HG03565 (cell line): ENCODE data around the gene GAS6.

Experiments
- ATAC-seq: cut with Tn5 transposase; IDR thresholded peaks from one replicate; pipeline ENCODE4 v1.9.1; 2021; ENCODE audit warnings: mild to moderate bottlenecking, moderate library complexity; ENCODE audit not compliant: unreplicated experiment

GAS6 gene

DNA sequence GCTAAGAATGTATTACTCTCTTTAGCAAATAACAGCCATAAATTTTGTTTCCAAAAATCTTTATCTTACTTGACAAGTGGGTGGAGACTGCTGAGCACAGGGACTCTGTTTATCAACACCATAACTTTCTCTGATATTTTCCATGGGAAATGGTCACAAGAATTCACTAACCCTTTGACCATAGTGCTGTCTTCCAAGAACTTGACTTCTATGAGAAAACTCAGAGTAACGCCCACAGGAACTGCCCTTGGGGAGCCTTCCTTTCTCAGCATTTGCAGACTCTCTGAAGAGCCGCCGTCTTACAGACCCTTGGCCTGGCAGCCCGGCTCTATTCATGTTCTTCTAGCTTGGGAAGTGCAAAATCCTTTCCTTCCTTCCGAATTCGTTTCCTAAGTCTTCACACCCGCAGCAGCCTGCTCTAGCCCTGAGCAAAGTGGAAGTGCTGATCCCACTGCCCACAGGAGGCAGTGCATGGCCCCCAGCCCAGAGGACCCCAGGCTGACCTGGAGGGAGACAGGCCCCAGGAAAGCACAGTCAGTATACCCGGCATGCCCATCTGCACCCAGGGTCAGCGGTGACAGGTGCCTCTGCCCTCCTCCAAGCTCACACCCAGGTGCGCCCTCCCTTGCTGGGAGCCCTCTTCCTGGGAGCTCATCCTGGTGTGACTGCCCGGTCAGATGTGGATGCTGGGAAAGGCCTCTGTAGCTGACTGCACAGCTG lies 10.2 kb downstream of the GAS6 start:
- no peak for ATAC-seq

DNA sequence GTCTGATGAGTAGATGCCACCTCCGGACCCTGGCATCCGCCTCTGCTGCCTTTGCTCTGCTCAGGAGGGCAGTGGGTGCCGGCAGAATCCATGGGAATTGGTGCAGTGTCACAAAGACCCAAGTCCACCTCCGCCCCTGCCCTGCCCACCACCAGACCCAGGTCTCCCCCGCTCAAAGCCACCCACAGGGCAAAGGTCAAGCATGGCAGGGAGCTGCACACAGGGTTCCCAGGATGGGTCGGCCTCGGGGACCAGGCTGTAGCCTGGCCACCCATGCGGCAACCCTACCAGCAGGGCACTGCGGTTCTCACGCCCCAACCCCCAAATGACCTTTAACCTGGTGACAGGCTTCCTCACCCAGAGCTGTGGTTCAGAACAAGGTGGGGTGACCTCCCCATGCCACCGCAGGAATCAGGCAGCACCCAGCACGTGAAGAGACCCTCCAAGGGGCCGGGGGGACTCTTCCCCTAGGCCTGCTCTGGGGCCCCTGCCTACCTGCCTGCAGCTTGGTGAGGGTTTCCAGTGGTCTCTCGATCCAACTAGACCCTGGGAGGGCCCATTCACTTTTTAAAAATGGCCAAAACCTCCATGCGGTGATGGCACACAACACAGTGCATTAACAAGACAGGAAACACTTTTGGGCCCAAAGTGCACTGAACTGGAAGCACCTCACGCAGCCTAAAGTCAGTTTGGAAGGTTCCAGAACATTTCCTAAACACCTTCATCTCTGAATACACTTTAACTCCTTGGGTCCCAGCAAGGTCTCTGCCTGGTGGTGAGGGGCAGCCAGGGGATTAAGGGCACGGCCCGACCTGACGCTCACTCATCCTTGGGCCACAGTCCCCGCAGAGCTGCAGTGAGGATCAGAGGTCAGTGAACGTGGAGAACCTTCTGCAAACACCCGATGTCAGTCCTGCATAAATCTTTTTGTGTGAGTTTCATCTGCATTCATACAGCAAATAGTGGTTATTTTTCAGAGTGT lies 11.0 kb downstream of the GAS6 start:
- ATAC-seq: no peak

DNA sequence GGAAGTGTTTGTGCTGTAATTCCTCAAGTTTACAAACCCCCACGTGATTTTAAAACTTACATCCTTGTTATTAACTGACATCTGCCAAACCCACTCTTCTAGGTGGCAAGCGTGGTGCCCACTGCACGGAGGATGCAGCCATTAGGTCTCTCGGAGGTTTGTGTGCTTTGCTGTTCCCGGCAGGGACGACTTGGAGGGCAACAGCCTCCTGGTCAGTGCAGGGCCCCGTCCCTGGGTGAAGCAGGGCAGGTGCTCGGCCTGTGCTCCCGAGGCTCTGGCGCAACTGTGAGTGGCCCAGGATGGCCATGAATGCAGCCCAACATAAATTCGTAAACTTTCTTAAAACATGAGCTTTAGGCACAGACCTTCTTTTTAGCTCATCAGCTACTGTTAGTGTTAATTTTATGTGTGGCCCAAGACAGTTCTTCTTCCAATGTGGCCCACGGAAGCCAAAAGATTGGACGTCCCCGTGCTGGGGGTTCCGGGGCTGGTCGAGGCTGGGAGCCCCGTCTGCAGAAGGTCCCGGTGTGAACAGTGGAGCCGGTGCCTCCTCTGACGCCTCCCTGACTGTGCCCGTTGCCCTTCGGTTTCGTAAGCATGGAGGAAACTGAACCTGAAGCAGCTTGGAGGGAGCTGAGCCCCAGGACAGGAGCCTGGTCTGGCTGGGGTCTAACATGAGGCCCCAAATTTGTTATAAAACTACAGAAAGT lies 11.9 kb downstream of the GAS6 start:
- no peak for ATAC-seq

DNA sequence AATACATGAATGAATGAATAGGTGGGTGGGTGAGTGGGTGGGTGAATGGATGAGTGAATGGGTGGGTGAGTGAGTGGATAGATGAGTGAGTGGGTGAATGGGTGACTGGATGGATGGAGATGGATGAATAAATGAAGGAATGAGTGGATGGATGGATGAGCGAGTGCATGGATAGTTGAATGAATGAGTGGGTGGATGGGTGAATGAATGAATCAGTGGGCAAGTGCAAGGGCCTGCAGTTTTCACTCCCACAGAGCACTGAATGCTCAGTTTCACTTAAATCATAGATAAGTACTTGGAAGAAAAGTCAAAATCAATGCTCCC lies 12.4 kb downstream of the GAS6 start:
- ATAC-seq: no peak

DNA sequence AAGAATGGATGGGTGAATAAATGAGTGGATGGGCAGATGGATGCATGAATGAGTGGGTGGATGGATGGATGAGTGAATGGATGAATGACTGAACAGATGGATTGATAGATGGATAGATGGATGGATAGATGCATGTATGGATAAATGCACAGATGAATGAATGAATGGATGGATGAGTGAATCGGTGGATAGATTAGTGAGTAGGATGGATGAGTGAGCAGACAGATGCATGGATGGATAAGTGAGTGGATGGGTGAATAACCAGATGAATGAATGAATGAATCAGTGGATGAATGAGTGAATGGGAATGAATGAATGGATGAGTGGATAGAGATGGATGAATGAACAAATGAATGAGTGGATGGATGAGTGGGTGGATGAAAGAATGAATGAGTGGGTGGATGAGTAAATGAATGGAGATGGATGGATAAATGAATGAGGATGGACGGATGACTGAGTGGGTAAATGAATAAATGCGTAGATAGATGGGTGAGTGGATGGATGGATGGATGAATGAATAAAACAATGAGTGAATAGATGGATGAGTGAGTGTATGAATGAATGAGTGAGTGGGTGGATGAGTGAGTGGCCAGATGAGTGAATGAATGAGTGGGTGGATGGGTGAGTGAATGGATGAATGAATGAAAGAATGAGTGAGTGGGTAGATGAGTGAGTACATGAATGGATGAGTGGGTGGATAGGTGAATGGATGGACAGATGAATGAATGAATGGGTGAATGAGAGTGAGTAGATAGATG lies 13.0 kb downstream of the GAS6 start:
- ATAC-seq: no peak

DNA sequence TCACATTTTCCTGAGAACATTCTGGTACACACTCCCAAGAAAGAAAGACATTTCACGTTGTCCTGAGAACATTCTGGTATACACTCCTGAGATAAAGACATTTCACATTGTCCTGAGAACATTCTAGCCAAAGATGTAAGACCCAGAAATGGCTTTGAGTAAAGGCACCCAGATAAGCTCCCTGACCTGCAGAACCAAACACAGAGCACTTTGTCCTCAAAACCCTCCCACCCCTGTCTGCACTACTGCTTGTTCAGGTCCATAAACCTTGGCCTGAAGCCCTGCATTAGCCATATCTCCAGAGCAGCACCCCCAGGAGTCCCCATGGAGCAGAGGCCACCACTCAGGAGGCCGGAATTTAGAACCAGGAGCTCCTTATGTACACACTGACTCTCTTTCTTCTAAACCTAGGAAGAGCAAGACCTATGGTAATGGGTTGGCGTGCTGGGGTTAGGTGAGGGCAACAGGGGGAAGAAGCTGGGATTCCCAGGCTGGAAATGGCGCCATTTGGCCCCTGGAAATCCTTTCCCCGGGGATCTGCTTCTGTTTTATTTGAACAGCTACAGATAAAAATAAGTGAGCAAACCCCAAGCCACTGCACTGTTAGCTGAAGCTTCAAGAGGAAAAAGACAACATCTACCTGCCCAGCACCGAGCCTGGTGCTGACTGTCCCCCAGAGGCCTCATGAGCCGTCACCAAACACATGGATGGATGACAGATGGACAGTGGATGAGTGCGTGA lies 13.7 kb downstream of the GAS6 start:
- ATAC-seq: no peak

DNA sequence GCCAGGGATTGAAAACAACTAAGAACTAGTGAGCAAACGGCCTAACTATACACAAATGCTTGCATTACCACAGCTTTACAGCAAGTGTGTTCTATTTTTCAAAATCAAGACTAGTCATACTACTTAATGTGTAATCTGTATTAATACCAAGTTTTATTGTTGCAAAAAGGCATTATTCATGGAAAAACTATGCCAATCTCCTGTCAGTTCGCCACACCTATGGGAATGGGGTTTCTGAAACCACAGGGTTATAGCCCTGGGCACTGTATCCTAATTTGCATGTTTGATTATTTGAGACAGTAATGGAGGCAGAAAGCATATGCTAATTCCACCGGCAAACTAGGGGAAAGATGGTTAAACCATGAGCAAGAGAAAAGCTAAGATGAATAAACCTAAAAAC lies 14.3 kb downstream of the GAS6 start:
- no peak for ATAC-seq

DNA sequence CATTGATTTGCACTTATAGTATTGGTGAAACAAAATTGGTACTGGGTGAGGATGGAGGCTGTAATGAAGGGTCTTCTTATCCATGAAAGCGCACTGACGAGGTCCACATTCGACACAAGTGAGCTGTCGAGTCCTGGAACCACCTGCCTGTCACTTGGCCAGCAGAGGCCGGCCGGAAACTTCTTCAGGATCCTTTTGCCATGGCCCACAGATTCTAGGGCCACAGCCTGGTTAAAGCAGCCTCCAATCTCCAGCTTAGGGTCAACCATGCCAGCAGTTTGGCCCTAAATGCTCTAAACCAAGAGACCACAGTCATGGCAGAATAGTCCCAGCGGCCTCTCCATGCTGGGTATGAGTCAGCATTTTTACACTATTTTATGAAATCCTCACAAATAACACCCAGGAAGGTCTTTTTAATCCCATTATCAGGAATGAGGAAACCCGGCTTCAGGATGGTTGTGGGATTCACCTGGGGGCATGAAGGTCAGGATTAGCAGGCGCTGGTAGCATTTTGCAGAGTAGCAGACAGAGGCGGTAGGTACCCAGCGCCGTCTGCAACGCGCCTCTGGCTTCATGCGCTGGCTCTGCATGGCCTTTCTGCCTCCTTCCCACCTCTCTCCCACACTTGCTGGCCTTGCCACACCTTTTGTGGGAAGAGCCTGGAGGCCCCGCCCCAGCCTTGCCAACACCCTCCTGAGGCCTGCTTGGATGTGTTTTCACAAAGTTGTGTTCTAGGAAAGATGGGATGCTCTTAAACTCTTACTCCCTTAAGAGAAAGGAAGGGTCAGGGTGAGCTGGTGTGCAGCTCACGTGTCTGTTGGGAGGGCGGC lies 15.2 kb downstream of the GAS6 start:
- ATAC-seq: no peak

DNA sequence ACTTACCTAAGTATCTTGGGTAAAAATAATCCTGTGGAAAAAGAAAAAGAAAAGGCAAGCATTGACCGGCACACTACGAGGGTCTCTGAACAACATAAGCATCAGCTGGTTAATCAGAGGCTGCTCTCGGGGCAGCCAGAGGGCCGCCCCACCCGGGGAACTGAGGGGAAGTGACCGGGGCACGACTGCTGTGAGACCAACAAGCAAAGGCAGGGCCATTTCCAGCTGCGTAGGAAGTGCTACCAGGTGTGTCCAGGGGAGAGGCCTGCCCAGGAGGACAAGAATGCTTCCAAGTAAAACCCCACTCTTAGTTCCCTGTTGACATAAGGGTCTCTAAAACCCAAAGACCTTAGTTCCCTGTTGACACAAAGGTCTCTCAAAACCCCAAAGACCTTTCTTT lies 15.9 kb downstream of the GAS6 start:
- ATAC-seq: no peak

DNA sequence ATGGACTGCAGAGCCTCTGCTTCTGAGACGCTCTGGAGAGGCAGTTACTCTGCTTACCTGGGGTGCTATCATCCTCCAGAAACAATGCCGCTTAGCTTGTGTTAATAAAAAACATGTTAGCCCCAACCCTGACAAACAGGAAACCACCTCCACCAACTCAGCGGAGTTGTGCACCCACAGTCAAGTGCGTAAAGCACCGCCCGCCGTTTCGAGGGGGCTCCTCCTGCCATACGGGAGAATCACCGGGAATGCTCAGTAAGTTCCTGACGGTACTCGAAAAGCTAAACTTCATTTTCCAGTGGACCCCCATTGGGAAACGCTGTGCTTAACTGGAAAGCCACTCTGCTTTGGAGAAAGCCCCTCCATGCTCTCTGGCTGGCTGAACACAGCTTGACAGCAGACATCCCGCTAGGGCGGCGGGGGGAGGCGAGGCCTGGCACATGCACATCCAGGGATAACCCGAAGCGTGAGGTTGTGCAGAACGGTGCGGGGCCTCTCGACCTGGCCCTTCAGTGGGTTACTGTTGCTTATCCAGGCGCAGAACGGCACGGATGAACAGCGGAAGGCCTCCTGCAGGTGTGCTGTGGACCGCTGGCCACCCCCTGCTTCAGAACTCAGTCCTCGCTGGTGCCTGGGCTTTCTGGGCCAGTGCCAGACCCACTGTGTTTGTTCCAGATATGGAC lies 17.1 kb downstream of the GAS6 start:
- no peak for ATAC-seq

DNA sequence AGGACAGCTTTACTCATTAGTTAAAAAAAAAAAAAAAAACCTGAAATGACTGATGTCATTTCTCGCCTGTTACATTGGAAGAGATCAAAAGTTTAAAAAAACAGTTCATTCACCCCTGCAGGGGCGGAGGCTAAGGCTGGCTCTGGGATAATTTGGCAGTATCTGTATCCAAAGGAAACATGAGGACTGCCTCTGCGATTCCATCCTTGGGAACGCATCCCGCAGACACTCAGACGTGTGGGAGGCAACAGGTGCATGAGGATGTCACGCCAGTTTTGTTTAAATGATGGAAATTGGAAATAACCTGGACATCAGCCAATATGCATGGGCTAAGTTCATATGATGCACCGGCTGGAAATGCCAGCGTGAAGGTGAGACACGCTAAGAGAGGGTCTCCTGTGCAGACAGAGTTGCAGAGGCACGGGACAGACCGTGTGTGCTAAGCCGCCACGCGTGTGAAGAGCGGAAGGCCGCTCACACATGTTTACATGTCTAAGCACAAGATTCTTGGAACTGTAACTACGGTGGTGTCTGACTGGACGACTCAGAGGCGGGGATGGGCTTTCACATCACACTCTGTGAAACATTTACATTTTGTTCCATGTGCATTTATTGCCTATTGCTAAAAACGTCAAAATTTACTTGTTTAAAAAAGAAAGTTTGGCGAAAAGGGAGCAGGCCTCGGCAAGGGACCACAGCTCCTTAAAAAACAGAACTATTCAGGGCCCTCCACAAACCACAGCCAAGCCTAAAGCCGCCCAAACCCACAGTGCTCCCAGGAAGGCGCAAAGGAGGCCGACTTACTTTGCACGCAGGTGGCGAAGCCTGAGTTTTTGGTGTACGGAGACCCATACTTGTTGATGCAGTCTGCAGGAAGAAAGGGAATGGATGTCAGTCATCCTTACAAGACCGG lies 17.9 kb downstream of the GAS6 start:
- no peak for ATAC-seq

DNA sequence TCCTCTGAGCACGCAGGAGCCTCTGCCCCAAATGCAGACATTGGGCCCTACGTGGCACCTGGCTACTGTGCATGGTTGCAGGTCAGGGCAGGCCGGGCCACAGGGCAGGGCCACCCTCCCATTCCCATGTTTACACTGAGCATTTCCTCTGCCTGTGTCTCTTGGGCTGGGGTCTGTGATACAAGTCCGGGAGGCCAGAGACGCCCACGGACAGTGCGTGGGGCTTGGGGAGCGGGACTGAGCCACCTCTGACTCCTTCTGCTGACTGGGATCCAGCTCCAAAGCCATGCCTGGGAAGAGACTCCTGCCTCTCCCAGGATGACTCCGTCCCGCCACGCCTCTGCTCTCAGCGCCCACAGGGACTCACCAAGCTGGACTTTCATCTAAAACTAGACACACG lies 18.8 kb downstream of the GAS6 start:
- no peak for ATAC-seq

DNA sequence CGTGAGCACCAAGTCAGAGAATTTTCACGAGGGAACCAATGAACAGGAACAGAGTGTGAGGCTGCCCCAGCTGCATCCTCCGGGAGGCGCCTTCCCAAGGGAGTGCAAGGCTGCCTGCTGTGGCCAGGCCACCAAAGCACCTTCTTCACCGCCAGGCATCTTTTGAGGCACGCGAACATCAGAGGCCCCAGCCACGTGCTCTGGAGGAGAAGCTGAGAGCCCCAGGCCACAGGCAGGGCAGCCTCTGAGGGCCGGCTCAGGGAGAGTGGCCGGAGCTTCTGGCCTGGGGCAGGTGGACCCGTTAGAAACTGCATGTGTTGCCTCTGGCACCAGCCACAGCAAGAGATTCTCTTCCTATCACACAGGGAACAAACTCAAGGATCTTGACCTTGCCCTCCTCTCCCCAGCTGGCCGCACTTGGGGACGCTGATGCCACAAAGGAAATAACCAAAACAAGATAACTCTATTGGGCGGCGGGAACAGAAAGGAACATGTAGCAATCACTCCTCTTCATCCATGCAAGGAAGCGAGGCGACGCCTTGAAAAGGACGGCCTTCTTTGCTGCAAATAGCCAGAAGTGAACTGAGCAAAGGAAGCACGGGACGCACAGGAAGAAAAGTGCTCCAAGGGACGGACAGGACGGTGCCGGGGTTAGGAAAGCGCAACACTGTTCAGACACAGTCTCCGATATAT lies 19.9 kb downstream of the GAS6 start:
- ATAC-seq: no peak

DNA sequence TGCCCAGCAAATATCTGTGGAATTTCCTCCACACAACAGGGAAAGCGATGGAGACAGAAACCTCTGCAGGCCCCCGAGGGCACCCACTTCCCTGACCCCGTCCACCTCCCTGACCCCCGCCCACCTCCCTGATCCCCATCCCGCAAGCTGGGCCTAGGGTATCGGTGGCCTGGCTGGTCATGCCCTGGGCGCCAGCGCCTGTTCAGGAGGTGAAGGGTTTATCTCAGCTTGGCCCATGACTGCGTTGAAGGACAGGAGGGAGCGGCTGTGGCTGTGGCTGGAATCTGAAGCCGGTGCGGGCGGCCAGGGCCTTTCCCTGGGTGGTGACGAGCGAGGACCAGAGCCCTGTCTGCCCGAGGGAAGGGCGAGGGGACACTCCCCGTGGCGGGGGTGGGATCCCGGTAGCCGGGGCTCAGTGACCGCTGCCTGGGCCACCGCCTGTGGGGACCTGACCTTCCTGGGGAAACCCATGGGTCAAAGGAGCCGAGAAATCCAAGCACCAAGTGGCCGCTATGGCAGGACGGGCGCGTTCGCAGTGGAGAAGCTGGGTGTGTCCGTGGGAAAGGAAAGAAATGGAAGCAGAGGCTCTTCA lies 20.7 kb downstream of the GAS6 start:
- no peak for ATAC-seq

DNA sequence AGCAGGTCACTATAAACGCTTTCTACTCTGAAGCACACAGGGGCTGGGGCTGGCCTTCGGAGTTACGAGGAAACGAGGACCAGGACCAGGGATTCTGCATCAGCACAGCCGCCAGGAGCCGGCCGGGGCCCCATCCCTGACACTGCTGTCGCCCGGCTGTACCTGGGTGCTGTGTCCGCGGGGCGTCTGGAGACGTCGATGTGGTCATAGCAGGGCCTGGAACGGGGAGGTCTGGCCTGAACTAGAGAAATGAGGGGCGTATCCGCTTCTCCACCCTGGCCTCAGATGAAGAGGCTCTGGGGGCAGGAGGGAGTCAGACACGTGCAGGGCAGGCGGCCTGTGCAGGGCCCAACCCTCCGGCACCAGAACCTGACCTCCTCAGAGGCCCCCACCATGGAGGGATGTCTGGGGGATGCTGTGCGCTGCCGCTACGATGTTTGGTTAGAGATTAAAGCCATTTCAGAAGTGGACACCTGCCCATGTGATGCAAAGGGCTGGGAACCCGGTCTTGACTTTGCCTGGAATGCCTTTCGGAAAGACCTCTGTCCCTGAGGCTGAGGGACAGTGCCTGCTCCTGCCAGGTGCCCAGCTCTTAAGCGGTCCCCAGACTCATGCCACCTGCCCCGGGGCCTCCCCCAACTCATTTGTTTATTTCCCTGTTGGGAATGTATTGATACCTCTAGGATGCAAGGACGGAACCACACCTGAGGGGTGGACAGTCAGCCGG lies 21.4 kb downstream of the GAS6 start:
- ATAC-seq: no peak

DNA sequence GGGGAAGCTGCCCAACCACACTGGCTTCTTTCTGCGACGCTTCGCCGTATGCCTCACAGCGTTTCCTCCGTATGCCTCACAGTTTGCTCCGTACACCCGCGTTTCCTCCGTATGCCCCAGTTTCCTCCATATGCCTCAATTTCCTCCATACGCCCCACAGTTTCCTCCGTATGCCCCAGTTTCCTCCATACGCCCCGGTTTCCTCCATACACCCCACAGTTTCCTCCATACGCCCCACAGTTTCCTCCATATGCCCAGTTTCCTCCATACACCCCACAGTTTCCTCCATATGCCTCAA lies 22.6 kb downstream of the GAS6 start:
- ATAC-seq: no peak
